CD4-positive, alpha-beta T cell treated with Interleukin-17A for 1 hour (primary cell): ENCODE results near the gene CREG2.

Experiments used
- DNase-seq: peaks from one replicate; pipeline ENCODE4 v3.0.0-alpha.2; 2020

Gene CREG2

GRCh38 chr2:101408925-101409324, 21.6 kb upstream of the CREG2 start:
- no peak for DNase-seq

DNA sequence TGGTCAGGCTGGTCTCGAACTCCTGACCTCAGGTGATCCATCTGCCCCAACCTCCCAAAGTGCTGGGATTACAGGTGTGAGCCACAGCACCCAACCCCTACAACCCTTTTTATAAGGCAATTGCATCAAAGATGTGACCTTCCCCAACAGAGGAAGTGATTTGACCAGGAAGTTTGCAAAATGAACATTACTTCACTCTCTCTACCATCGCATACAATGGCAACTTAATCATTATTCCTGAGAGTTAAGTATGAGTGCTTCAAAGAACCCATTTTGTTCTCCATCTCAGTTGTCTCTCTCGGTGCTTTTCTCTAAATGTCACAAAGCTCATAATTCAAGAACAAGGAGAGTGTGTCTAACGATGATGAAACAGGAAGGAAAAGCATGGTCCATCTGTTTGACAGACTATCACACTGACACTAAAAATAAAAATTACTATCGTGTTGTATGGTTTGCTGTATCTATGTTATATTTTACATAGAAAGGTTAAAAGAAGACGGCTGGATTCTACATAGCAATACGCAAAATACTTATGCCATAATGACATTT, 18.1 kb upstream of the CREG2 start:
- DNase-seq, result no peak

DNA sequence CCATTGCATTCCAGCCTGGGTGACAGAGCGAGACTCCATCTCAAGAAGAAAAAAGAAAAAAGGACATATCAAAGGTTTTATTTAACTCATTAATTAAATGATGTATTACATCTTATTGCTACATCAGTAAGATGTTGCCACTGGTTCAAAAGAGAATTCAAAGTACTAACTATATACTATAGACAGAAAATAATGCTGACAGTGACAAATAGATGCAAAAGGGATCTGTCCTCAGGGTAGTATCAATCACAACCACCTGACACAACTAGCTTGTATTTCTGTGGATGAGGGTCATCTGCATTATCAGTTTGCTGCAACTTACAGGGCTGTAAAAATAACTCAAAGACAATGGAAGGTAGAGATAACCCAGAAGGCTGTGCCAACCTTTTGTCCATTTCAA, 16.4 kb upstream of the CREG2 start:
- DNase-seq, result no peak

DNA sequence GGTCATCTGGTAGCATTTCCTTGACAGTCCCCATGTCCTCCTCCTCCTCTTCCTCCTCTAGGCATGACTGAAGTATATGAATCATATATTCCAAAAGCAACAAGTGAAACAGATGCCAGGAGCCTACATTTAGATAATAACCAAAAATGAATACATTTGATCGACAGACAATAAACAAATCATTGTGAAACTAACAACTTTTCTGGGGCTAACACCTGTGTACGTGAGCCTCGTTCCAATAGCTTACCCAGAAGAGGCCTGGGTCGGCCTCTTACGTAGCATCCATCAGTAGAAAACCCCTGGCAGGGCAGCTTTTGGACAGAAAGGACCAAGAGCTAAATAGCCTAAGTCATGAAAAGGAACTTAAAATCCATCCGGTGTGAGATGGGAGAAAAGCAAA, 15.3 kb upstream of the CREG2 start:
- no peak for DNase-seq

DNA sequence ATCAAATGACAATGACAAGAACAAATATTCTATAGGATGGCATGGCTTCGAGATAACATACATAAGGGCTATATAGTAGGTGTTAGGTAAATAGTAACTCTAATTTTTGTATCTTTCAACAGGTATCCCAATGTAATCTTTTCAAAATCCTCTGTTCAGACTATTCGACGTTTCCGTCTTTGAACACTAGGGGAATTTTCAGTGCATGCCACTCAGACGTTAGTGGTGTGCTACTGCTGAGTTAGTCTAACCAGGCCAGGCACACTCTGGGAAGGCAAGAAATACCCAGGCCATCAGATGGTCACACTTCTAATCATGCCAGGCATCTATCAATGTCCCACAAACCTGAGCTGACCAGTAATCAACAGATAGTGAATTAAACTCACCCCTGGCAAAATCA, 14.6 kb upstream of the CREG2 start:
- no peak for DNase-seq

DNA sequence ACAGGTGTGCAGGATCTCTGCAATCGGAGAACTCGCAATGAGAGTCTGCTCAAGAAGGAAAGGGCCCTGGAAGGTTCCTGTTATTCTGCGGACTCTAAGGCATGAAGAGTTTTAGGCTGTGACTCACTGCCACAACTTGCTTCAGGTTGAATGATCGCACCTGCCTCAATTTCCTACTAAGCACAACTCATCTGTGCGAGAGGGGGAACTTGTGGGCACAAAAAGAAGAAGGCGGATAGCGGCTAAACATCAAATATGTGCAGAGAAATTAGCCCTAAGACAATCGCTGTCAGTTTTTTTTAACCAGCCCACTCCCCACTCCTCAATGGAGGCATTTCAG, 14.0 kb upstream of the CREG2 start:
- DNase-seq, result no peak

DNA sequence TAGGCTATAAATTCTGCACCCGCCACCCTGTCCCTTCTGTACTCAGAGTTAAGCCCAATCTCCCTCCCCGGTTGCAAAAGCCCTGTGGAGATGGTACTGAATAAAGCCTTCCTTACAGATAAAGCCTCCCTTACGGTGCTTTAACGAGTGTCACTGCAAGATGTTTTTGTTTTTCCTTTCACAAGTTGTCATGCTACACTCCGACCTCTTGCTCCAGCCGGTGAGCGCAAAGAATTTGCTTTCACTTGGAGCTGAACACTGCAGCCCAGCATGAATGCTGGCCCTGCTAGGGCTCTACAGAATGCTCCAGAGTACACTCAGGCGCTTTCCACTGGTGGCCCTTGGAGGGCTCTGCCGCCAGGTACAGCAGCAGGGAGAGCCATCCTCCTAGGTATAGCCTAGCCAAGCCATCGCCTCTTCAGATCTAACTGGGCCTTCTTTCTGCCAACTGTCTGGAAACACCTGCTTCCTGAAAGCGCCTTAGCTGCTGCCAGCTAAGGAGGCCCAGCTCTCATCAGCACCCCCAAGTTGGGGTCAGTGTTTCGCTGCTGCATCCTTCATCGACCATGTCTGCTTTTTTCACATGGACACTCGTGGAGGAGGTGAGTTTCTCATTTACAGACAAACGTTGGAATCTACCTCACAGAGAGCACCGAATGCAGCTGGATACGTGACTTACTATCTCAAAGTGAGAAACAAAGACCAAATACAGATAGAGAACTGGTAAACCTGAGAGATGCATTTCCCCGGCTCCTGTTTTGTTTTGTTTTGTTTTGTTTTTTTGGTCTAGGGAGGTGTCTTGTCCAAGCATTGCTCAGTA, 13.4 kb upstream of the CREG2 start:
- no peak for DNase-seq

DNA sequence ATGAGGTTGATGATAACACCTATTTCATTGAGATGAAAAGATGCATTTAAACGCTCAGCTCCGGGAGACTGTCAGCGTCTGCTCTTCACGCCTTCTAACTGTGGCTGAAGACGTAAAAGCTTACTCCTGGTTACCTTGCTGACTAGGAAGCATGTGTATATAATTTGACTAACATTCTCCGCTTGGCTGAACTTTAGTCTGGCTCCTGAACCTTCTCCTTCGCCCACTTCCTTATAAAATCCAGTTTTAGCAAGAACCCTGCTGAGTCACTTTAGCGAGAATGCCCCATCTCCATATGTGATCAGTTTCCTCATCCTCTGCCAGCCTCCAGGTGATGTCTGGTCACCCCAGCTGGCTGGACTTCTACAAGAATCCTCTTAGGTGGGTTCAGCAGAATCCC, 12.7 kb upstream of the CREG2 start:
- DNase-seq, result no peak

DNA sequence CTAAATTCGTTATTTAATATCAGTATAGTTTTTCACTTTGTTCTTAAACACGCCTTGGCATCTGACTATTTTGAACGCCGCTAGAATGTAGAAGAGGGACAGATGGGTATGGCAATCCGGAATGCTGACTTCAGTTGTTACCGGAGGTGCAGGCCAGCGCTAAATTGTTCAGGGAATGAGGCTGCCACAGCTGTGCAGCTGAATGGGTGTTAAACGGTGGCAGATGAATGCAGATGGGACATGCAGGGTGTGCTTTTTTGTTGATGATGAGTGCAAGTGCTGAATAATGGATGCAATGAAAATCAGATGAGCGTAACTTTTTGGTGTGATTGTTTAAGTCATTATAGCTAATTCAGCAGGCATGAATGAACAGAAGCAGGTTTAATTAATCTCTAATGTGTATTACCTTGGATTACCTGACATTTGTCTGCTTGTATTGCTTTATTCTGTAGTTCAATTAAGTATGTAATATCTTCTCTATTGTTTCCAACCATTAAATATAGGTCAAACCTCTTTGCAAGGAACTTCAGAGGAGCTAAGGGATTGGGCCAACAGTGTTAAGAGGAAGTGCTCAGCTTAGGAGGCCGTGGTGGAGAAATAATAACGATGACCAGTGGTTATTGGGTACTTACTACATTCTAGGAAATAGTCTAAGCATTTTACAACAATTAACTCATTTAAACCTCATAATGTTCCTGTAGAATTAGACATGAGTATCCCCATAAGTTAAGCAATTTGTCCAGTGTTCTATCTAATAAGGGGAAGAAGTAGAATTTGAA, 11.9 kb upstream of the CREG2 start:
- DNase-seq, result no peak

- no peak for DNase-seq
Measured at GRCh38 chr2:101398116-101398821, 11.0 kb upstream of the CREG2 start.

DNA sequence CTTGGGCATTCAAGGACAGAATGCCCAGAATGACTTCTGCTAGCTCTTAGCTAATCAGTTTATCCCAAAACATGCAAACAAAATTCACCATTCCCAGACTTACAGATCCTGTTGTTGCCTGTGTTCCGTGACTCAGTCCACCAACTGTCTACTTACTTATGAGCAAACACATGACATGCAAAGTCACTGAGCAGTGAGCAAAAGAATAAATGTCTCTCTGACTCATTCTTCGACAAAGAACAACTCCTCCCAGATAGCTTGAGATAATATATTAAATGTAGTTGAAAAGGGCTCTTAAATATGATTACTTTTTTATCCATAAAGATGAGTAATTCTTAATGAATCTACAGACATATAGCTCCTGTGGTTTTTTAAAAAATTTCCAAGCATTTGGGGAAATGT, 9.0 kb upstream of the CREG2 start:
- DNase-seq, result no peak

GRCh38 chr2:101395545-101396315, 8.4 kb upstream of the CREG2 start:
- DNase-seq, result no peak

GRCh38 chr2:101388232-101388631, 929 bp upstream of the CREG2 start:
- DNase-seq, result no peak

DNA sequence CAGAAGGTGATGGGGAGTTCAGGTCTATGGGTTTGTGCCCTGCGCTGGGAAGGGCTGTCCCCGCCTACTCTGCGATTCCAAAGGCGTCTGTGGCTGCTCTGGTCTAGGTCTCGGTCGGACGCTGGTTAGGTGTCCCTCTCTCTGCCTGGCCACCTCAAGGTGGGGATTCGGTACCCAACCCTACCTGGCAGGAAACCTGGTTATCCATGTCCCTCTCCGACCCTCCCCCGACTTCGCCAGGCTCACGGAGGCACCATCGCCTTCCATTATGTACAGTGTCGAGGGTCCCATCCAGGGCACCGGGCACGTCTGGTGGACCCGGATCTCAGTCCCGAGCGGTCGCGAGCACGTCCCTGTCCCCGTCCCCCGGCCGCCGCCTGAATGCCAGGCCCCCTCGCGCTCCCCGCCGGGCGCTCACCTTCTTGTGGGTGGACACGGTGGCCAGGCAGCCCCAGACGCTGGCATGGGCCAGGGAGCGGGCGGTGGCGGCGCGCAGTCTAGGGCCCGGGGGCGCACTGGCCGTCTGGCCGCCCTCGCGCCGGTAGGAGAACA, 628 bp downstream of the CREG2 start:
- DNase-seq, result no peak

DNA sequence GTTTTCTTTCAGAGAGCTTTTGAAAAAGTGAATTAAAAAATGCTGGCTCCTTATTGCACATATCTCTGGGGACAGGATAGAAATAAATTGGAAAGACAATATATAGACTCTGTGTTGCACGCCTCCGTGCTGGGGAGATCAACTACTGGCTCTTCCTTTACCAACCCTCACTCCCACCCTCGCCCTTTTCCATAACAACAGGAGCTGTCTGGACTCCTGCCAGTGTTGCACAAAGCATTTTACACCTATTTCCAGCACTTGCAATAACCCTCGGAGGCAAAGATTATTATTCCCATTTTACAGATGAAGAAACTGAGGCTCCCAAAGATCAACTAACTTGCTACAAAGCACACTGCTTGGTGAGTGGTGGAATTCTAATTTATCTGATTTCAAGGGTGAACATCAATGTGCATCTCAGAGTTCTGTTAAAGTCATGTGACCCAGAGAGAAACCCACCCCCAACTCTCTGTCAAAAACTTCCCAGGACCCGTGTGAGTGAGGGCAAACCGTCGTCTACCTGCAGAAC, 4.2 kb downstream of the CREG2 start:
- no peak for DNase-seq

- no peak for DNase-seq
Measured at GRCh38 chr2:101382442-101382841, 4.9 kb downstream of the CREG2 start.

DNA sequence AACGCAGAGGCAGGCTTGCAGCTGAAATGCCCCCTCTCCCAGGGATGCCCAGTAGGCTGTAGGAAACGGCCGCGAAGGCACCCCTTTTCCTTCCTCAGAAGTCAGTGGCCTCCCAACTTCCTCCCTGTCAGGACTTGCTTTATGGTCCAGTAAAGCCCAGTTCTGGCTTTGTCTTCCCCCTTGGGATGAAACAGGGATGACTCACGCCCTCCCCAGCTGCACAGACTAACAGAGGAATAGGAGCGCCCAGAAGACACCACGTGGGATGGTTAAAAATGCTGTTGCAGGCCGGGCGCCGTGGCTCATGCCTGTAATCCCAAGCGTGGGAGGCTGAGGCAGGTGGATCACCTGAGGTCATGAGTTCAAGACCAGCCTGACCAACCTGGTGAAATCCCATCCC, 6.9 kb downstream of the CREG2 start:
- no peak for DNase-seq

DNA sequence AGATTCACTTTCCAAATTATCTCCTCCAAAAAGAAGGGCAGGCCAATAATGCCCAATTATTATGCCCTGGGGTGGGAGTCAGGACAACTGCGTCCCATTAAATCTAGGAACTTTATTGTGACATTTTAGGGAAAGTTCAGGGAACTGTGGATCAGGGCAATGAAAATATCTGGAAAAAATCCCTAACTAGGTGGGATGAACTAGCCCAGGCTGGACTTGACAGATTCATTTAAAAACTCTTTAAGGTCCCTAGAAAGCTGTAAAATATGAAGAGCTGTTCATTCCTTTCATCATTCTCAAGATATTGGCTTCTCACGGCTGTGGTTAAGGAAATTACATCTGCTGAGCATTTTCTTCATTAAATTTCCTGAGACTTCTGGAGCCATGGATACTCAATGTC, 8.2 kb downstream of the CREG2 start:
- DNase-seq, result no peak

DNA sequence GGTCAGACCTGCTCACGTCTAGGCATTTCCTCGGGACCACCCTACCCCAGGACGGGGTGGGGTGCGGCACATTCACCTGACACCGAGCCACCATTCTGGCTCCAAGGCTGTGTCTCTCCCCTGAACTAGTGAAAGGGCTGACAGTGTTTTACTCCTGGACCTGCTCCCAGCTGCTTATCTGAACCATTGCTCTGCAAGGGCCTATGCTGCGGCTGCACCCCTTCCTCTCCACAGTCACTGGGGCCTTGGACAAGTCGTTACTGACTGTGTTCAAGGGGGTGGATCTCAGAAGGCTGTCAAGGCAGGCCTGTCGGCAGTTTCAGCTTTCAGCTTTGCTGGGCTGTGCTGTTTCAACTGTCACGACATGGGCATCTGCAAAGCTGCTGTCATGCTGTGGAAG, 11.7 kb downstream of the CREG2 start:
- no peak for DNase-seq

GRCh38 chr2:101374821-101375561, 12.3 kb downstream of the CREG2 start:
- no peak for DNase-seq

- DNase-seq, result no peak
Measured at GRCh38 chr2:101372792-101373191, 14.5 kb downstream of the CREG2 start.

DNA sequence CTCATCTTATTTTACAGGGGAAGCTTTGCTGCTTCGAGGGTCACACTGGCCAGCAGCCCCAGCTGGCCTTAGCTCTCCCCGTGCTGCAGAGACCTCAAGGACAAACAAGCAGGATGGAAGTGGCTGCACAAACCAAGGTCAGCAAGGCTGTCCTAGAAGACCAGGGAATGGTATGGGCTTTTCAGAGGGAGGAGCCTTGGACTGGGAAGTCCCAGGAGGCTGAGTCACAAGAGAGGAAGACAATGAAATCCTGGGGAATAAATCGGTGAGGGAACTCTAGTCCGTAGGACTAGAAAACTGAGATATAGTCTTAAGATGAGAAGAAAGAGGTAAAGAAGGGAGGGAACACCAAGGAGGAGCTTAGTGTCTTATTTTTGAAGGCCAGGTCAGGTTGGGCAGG, 15.7 kb downstream of the CREG2 start:
- DNase-seq, result no peak
